GM13976 (cell line): ENCODE measurements around the gene FRMD4A.

Experiments used
- DNase-seq: peaks from one replicate; pipeline ENCODE4 v3.0.0; 2012; ENCODE audit warnings: low spot score
- CTCF ChIP-seq: IDR thresholded peaks from 2 replicates; pipeline ENCODE4 v1.5.1; 2012; ENCODE audit warnings: borderline replicate concordance, mild to moderate bottlenecking; ENCODE audit not compliant: insufficient read depth; ENCODE audit errors: extremely low read depth, missing control alignments, control extremely low read depth
- in situ Hi-C: fragments of 300-500 bp; cut with MboI; formaldehyde crosslinking; loops from one replicate; pipeline ENCODE4 v1.12.0; 2022; ENCODE audit warnings: low sequenced_read_pairs, mixed read lengths, inconsistent platforms; ENCODE audit not compliant: unreplicated experiment

FRMD4A gene

GRCh38 chr10:14304046-14304445 lies 26.7 kb downstream of the FRMD4A start:
- no peak for TF ChIP-seq CTCF
- DNase-seq, result no peak
- in situ Hi-C loops, result no loop called here

GRCh38 chr10:14302035-14302434 lies 28.7 kb downstream of the FRMD4A start:
- in situ Hi-C loops, result no loop called here
- TF ChIP-seq CTCF, result no peak
- no peak for DNase-seq

GRCh38 chr10:14299556-14299955 lies 31.2 kb downstream of the FRMD4A start:
- TF ChIP-seq CTCF, result no peak
- DNase-seq, result no peak
- in situ Hi-C loops, result no loop called here

GRCh38 chr10:14296065-14296709 lies 34.5 kb downstream of the FRMD4A start:
- in situ Hi-C loops, result no loop called here
- DNase-seq, result no peak
- TF ChIP-seq CTCF, result no peak

GRCh38 chr10:14294347-14295059 lies 36.2 kb downstream of the FRMD4A start:
- no peak for DNase-seq
- no peak for TF ChIP-seq CTCF
- in situ Hi-C loops, result no loop called here

GRCh38 chr10:14293526-14293925 lies 37.2 kb downstream of the FRMD4A start:
- TF ChIP-seq CTCF, result no peak
- no peak for DNase-seq
- in situ Hi-C loops, result no loop called here
